Endothelial cell (in vitro differentiated cells): ENCODE measurements around the gene PIGH. TPM values are rescaled to one million over a fixed set of nuclear protein-coding genes. Genes with fewer than 3 reads are reported as not detected.
A peak's percentile ranks its signal among the peaks of the same experiment; 100 is the strongest.
"Not testable (repeated sequence)": the region's sequence is repeated elsewhere in the genome, so short reads cannot be mapped to it uniquely, and the experiment has no call there.

Experiments
- DNase-seq: peaks from one replicate; pipeline ENCODE4 v3.0.0; 2021; ENCODE audit warnings: low spot score
- H3K27ac Mint-ChIP-seq: one replicate; pipeline ENCODE4 v1.8.0; 2021; ENCODE audit warnings: mixed read lengths, inconsistent platforms; ENCODE audit not compliant: unreplicated experiment
- H3K27me3 Mint-ChIP-seq: one replicate; pipeline ENCODE4 v1.8.0; 2021; ENCODE audit warnings: mild to moderate bottlenecking, moderate library complexity, mixed read lengths, inconsistent platforms; ENCODE audit not compliant: unreplicated experiment
- H3K36me3 Mint-ChIP-seq: one replicate; pipeline ENCODE4 v1.8.0; 2021; ENCODE audit warnings: mild to moderate bottlenecking, low read depth, mixed read lengths, inconsistent platforms; ENCODE audit not compliant: unreplicated experiment
- H3K4me1 Mint-ChIP-seq: one replicate; pipeline ENCODE4 v1.8.0; 2021; ENCODE audit warnings: mild to moderate bottlenecking, mixed read lengths, inconsistent platforms; ENCODE audit not compliant: unreplicated experiment
- H3K4me3 Mint-ChIP-seq: one replicate; pipeline ENCODE4 v1.8.0; 2021; ENCODE audit warnings: mild to moderate bottlenecking, mixed read lengths, inconsistent platforms; ENCODE audit not compliant: unreplicated experiment
- H3K9me3 Mint-ChIP-seq: one replicate; pipeline ENCODE4 v1.8.0; 2021; ENCODE audit warnings: mixed read lengths, inconsistent platforms; ENCODE audit not compliant: unreplicated experiment
- total RNA-seq: library from RNA; stranded (reverse); fragmentation: NEBNext Ultra II Directional; extraction: Animal tissue kit (Norgen Biotek cat#: 25700); gene quantifications from one replicate; pipeline ENCODE4 v1.2.1, GENCODE V29; 2021; ENCODE audit not compliant: unreplicated experiment
- TF ChIP-seq, protein P1 (sequence below): fragments of 200-600 bp; sonication (generic); IDR thresholded peaks from one replicate; pipeline ENCODE4 v1.5.0; 2021; ENCODE audit warnings: antibody characterized with exemption; ENCODE audit not compliant: unreplicated experiment

Gene PIGH
- total RNA-seq, 1 donor from 2014 or later = 7.8 TPM

DNA sequence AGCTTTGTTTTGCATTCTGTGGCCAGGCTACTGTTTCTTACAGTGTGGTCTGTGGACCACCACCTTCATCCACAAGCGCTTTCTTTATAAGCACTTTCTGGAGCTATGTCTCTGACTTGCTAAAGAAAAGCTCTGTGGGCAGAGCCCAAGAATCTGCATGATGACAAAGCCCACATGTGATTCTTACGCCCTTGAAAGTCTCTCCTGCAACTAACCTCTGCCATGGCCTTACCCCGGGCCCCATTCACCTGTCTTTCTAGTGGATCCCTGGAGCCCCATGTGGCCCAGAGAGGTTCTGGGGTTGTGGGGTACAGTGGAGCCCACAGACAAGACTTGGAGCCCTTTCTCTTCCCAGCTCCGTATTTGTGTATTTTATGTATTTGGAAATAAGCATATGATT is 50.3 kb downstream of the PIGH start:
- DNase-seq = no peak
- Mint-ChIP-seq H3K4me1 (no peaks in the 10 kb centered on the region), H3K9me3 (no peaks in the 10 kb centered on the region), H3K27me3 (no peaks in the 10 kb centered on the region), H3K36me3 (no peaks in the 10 kb centered on the region), H3K27ac (no peak overlapping the region), H3K4me3 (no peak overlapping the region)
- TF ChIP-seq, protein P1, sequence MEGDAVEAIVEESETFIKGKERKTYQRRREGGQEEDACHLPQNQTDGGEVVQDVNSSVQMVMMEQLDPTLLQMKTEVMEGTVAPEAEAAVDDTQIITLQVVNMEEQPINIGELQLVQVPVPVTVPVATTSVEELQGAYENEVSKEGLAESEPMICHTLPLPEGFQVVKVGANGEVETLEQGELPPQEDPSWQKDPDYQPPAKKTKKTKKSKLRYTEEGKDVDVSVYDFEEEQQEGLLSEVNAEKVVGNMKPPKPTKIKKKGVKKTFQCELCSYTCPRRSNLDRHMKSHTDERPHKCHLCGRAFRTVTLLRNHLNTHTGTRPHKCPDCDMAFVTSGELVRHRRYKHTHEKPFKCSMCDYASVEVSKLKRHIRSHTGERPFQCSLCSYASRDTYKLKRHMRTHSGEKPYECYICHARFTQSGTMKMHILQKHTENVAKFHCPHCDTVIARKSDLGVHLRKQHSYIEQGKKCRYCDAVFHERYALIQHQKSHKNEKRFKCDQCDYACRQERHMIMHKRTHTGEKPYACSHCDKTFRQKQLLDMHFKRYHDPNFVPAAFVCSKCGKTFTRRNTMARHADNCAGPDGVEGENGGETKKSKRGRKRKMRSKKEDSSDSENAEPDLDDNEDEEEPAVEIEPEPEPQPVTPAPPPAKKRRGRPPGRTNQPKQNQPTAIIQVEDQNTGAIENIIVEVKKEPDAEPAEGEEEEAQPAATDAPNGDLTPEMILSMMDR = no peak

- peaks cover under 1% of the 10 kb centered on the region for H3K4me1 Mint-ChIP-seq
- H3K27me3 Mint-ChIP-seq = no peaks in the 10 kb centered on the region
- H3K4me3 Mint-ChIP-seq = no peak overlapping the region
- TF ChIP-seq, protein P1 = no peak
- no peaks in the 10 kb centered on the region for H3K36me3 Mint-ChIP-seq
- no peak overlapping the region for H3K27ac Mint-ChIP-seq
- no peaks in the 10 kb centered on the region for H3K9me3 Mint-ChIP-seq
- DNase-seq = no peak
These were observed 52.8 kb downstream of the PIGH start for GRCh38 chr14:67547224-67547780.

DNA sequence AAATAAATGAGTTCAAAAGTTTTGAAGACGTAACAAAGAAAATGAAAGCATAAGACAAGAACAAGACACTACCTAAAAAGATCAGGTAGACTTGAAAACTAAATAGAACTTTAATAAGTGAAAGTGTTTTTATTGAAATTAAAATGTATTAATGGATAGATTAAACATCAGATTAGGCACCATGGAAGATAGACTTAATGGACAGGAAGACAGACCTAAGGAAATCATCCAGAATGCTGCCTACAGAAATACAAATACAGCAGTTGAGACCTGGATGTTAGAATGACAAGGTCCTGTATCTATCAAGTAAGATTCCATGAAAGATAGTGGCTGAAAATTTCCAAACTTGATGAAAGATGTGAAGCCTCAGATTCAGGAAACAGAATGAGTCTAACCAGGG is 55.5 kb downstream of the PIGH start:
- no peak overlapping the region for H3K4me3 Mint-ChIP-seq
- no peaks in the 10 kb centered on the region for H3K36me3 Mint-ChIP-seq
- H3K27ac Mint-ChIP-seq = no peak overlapping the region
- peaks cover 3% of the 10 kb centered on the region for H3K27me3 Mint-ChIP-seq
- DNase-seq = no peak
- TF ChIP-seq, protein P1 = no peak
- H3K9me3 Mint-ChIP-seq = no peaks in the 10 kb centered on the region
- H3K4me1 Mint-ChIP-seq = peaks cover 15% of the 10 kb centered on the region

DNA sequence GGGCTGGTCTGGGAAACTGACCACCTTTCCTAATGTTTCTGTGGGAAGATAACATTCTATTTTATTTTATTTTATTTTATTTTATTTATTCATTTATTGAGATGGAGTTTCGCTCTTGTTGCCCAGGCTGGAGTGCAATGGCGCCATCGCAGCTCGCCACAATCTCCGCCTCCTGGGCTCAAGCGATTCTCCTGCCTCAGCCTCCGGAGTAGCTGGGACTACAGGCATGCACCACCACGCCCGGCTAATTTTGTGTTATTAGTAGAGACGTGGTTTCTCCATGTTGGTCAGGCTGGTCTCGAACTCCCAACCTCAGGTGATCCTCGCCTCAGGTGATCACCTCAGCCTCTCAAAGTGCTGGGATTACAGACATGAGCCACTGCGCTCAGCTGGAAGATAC is 57.4 kb downstream of the PIGH start:
- not testable (repeated sequence) for H3K4me3 Mint-ChIP-seq, H3K36me3 Mint-ChIP-seq, H3K9me3 Mint-ChIP-seq, DNase-seq, H3K27me3 Mint-ChIP-seq, H3K27ac Mint-ChIP-seq
- H3K4me1 Mint-ChIP-seq = peaks cover 21% of the 10 kb centered on the region

GRCh38 chr14:67541448-67542387 is 58.4 kb downstream of the PIGH start:
- Mint-ChIP-seq H3K4me3 (peak overlapping the region; percentile 88), H3K4me1 (peaks cover 21% of the 10 kb centered on the region), H3K9me3 (no peaks in the 10 kb centered on the region), H3K27ac (peak overlapping the region; percentile 98), H3K27me3 (peaks cover 3% of the 10 kb centered on the region), H3K36me3 (no peaks in the 10 kb centered on the region)
- TF ChIP-seq, protein P1 = no peak
- DNase-seq = peak; percentile 55

Other genes starting within 250 kb of the PIGH start
- gene ATP6V1D, start 240.5 kb downstream of the PIGH start, total RNA-seq = 55.5 TPM
- gene EIF2S1, start 239.9 kb downstream of the PIGH start, total RNA-seq = 74.2 TPM
- 0.62 TPM for gene PLEK2, start 188.1 kb downstream of the PIGH start, total RNA-seq
- gene TMEM229B, start 111.5 kb downstream of the PIGH start, total RNA-seq = 0.08 TPM
- gene PLEKHH1, start 67.0 kb downstream of the PIGH start, total RNA-seq = 9.5 TPM
- 18.6 TPM for gene ARG2, start 19.7 kb upstream of the PIGH start, total RNA-seq
- gene VTI1B, start 74.4 kb upstream of the PIGH start, total RNA-seq = 87.9 TPM
- 50.2 TPM for gene RDH11, start 95.5 kb upstream of the PIGH start, total RNA-seq
- 0.44 TPM for gene RDH12, start 101.6 kb upstream of the PIGH start, total RNA-seq
- gene ZFYVE26, start 216.3 kb upstream of the PIGH start, total RNA-seq = 28.9 TPM
- 23.5 TPM for gene RAD51B, start 219.5 kb upstream of the PIGH start, total RNA-seq